ENCODE measurements around the gene TNS3. TPM values are rescaled to one million over a fixed set of nuclear protein-coding genes. Genes with fewer than 3 reads are reported as not detected.

TNS3 gene
- polyA plus RNA-seq, 1 of the 3 experiments (the other 2 are of a cell fraction): 72.3 TPM

GRCh38 chr7:47258798-47259197, 323.1 kb downstream of the TNS3 start:
- H3K4me1 ChIP-seq (ENCODE audit: control insufficient read depth in 1 of 2, insufficient read depth in 2 of 2, low read depth in 1 of 2, low read length in 1 of 2): peaks cover 0 to 8% of the 10 kb centered on the region in 2 experiments; a peak in 1 of 4 replicates
- CTCF ChIA-PET: interaction anchor here (0.7 to 7.0 kb wide), 6 partner anchors 6 to 1341 kb away, joined by 3 to 139 read pairs (median 6); no protein-coding TSS in a partner anchor
- POLR2A ChIA-PET: no interaction called here

GRCh38 chr7:47256016-47256415, 325.9 kb downstream of the TNS3 start:
- Histone ChIP-seq H3K4me1 (ENCODE audit: control insufficient read depth in 1 of 2, insufficient read depth in 2 of 2, low read depth in 1 of 2, low read length in 1 of 2) (peaks cover 4 to 14% of the 10 kb centered on the region in 2 experiments; a peak in 2 of 4 replicates), H4K20me1 (ENCODE audit: insufficient read depth) (no peaks in the 10 kb centered on the region), H3K4me2 (no peak overlapping the region), H3F3A (replicated peaks; ENCODE audit: insufficient read depth) (no peaks in the 10 kb centered on the region), H3K9me3 (no peaks in the 10 kb centered on the region), H3K79me2 (ENCODE audit: insufficient read depth) (no peaks in the 10 kb centered on the region), H3K9ac (no peak overlapping the region), H3K9me2 (no peaks in the 10 kb centered on the region), H3K36me3 (replicated peaks in 1 of 2; ENCODE audit: control insufficient read depth in 1 of 2, insufficient read depth in 2 of 2, low read length in 1 of 2) (no peaks in the 10 kb centered on the region), H2AFZ (ENCODE audit: low read depth) (no peak overlapping the region), H3K27ac (ENCODE audit: low read depth in 2 of 2, low read length in 1 of 2) (no peak overlapping the region), H3K4me3 (ENCODE audit: low read depth in 2 of 2, low read length in 1 of 2) (no peak overlapping the region), H3K27me3 (ENCODE audit: insufficient read depth) (no peaks in the 10 kb centered on the region)
- DNase-seq: no peak
- ChIA-PET CTCF (interaction anchor here (0.6 to 7.0 kb wide), 11 partner anchors 9 to 1338 kb away, joined by 3 to 139 read pairs (median 4); no protein-coding TSS in a partner anchor), POLR2A (no interaction called here)
- TF ChIP-seq, protein P1, sequence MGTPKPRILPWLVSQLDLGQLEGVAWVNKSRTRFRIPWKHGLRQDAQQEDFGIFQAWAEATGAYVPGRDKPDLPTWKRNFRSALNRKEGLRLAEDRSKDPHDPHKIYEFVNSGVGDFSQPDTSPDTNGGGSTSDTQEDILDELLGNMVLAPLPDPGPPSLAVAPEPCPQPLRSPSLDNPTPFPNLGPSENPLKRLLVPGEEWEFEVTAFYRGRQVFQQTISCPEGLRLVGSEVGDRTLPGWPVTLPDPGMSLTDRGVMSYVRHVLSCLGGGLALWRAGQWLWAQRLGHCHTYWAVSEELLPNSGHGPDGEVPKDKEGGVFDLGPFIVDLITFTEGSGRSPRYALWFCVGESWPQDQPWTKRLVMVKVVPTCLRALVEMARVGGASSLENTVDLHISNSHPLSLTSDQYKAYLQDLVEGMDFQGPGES (IDR thresholded peaks at IDR 0.05; ENCODE audit: low read depth, low read length): no peak
- TF ChIP-seq MXI1 (IDR thresholded peaks at IDR 0.05; ENCODE audit: low read depth, low read length): no peak
- no peak for TF ChIP-seq CTCF (IDR thresholded peaks at IDR 0.05)
- TF ChIP-seq JUND (IDR thresholded peaks at IDR 0.05): no peak
- TF ChIP-seq FOXM1 (IDR thresholded peaks at IDR 0.05; ENCODE audit: low read depth): no peak
- WGBS (ENCODE audit: low lambda C conversion rate): 54% methylated on average over 4 of the region's 4 CpGs

More at GRCh38 chr7:47258798-47259197, 323.1 kb downstream of the TNS3 start:
- Histone ChIP-seq H3K27ac (ENCODE audit: low read depth in 2 of 2, low read length in 1 of 2) (no peak overlapping the region), H3K79me2 (ENCODE audit: insufficient read depth) (no peaks in the 10 kb centered on the region), H3K4me3 (ENCODE audit: low read depth in 2 of 2, low read length in 1 of 2) (no peak overlapping the region), H3K9me3 (no peaks in the 10 kb centered on the region), H3K27me3 (ENCODE audit: insufficient read depth) (no peaks in the 10 kb centered on the region), H3K9ac (no peak overlapping the region), H3K4me2 (no peak overlapping the region), H3K36me3 (replicated peaks in 1 of 2; ENCODE audit: control insufficient read depth in 1 of 2, insufficient read depth in 2 of 2, low read length in 1 of 2) (no peaks in the 10 kb centered on the region), H3K9me2 (no peaks in the 10 kb centered on the region), H4K20me1 (ENCODE audit: insufficient read depth) (no peaks in the 10 kb centered on the region), H2AFZ (ENCODE audit: low read depth) (no peak overlapping the region), H3F3A (replicated peaks; ENCODE audit: insufficient read depth) (no peaks in the 10 kb centered on the region)
- no peak for DNase-seq
- TF ChIP-seq GABPA (IDR thresholded peaks at IDR 0.05; ENCODE audit: low read depth) (no peak), RAD21 (IDR thresholded peaks at IDR 0.05; ENCODE audit: low read length) (no peak), MEF2A (IDR thresholded peaks at IDR 0.05; ENCODE audit: borderline replicate concordance, low read depth) (no peak), FOSL2 (IDR thresholded peaks at IDR 0.05; ENCODE audit: borderline replicate concordance, low read depth) (no peak), FOXM1 (IDR thresholded peaks at IDR 0.05; ENCODE audit: low read depth) (no peak), ELF1 (IDR thresholded peaks at IDR 0.05) (no peak), EP300 (IDR thresholded peaks at IDR 0.05; ENCODE audit: borderline replicate concordance in 1 of 2, low read depth in 1 of 2, low read length in 1 of 2) (no peak), CTCF (IDR thresholded peaks at IDR 0.05) (no peak), RFX5 (IDR thresholded peaks at IDR 0.05; ENCODE audit: low read length) (no peak), PBX3 (IDR thresholded peaks at IDR 0.05) (no peak)
- TF ChIP-seq, protein P1 (IDR thresholded peaks at IDR 0.05; ENCODE audit: low read depth, low read length): no peak
- WGBS (ENCODE audit: low lambda C conversion rate): 91% methylated on average over 2 of the region's 2 CpGs

Measured in SK-N-SH (cell line).